Fibroblast of mammary gland (primary cell): ENCODE measurements around the gene OXNAD1.

Experiments
- DNase-seq: peaks from one replicate; pipeline ENCODE4 v3.0.0-alpha.2; 2010; ENCODE audit warnings: low read depth
- H3K4me3 ChIP-seq: 2 replicates; pipeline ENCODE4 v1.5.1; 2011; ENCODE audit warnings: low read depth, mild to moderate bottlenecking, low read length, moderate library complexity; ENCODE audit not compliant: control insufficient read depth
- CTCF ChIP-seq: conservative IDR thresholded peaks from 2 replicates; pipeline ENCODE4 v1.5.1; 2011; ENCODE audit warnings: low read depth, low read length, inconsistent platforms; ENCODE audit not compliant: control insufficient read depth, insufficient read depth

OXNAD1 gene

GRCh38 chr3:16284633-16285032 is 19.6 kb downstream of the OXNAD1 start:
- no peak overlapping the region for H3K4me3 ChIP-seq
- TF ChIP-seq CTCF: no peak
- DNase-seq: no peak

- H3K4me3 ChIP-seq: no peak overlapping the region
- TF ChIP-seq CTCF: no peak
- no peak for DNase-seq
These were observed 21.1 kb downstream of the OXNAD1 start for GRCh38 chr3:16286161-16286560.

- TF ChIP-seq CTCF: no peak
- no peak overlapping the region for H3K4me3 ChIP-seq
- DNase-seq: no peak
These were observed 21.9 kb downstream of the OXNAD1 start for GRCh38 chr3:16286751-16287543.

GRCh38 chr3:16288664-16289063 is 23.7 kb downstream of the OXNAD1 start:
- no peak overlapping the region for H3K4me3 ChIP-seq
- DNase-seq: no peak
- TF ChIP-seq CTCF: no peak

- H3K4me3 ChIP-seq: no peak overlapping the region
- no peak for TF ChIP-seq CTCF
- DNase-seq: peak; percentile 21
These were observed 24.3 kb downstream of the OXNAD1 start for GRCh38 chr3:16289144-16289889.

GRCh38 chr3:16290007-16290826 is 25.2 kb downstream of the OXNAD1 start:
- H3K4me3 ChIP-seq: no peak overlapping the region
- DNase-seq: peak; percentile 64
- peak; percentile 85 for TF ChIP-seq CTCF
